K562 (cell line): ENCODE measurements around the gene GYG2. TPM values are rescaled to one million over a fixed set of nuclear protein-coding genes. Genes with fewer than 3 reads are reported as not detected.
"Not testable (repeated sequence)": the region's sequence is repeated elsewhere in the genome, so short reads cannot be mapped to it uniquely, and the experiment has no call there.

Experiments
- ATAC-seq: fragments of 200-7000 bp; cut with Tn5 transposase; 3 replicates; pipeline ENCODE4 v1.9.1; 2020; ENCODE audit warnings: moderate library complexity
- BruUV-seq: library from RNA; stranded (reverse); fragments of 400-500 nt; replicated peaks from 2 replicates; lab custom pipeline; 2021; lab: Mats Ljungman, UMichigan
- CTCF ChIA-PET: fragments of 300-600 bp; formaldehyde crosslinking; extraction: SDS; loops from one replicate; lab custom pipeline; 2021; ENCODE audit warnings: low intra/inter-chr PET ratio; lab: Yijun Ruan, JAX
- POLR2A ChIA-PET: fragments of 300-600, 350-650 bp; sonication (Branson Sonifier 250); formaldehyde crosslinking; extraction: SDS; loops from one replicate; lab custom pipeline; 2021; ENCODE audit warnings: antibody characterized with exemption, inconsistent platforms; lab: Yijun Ruan, JAX
- DNase-seq, 4 experiments: peaks; one replicate each; pipeline versions ENCODE4 v3.0.0 to v3.0.0-alpha.2; 2011 to 2018; ENCODE audit warnings: low spot score in 3 of 4, mixed read lengths in 3 of 4; ENCODE audit errors: extremely low read depth in 1 of 4
- FAIRE-seq: peaks from 2 replicates; lab custom pipeline; 2011; peaks lifted over from hg19 to GRCh38; lab: Jason Lieb, UNC
- H2AFZ ChIP-seq: 2 replicates; pipeline ENCODE4 v1.6.0; 2011; ENCODE audit warnings: low read depth, low read length, control low read depth, inconsistent platforms
- H3K27ac ChIP-seq: fragments of 200-600 bp; 3 replicates; pipeline ENCODE4 v1.8.0; 2011; ENCODE audit warnings: low read depth, mild to moderate bottlenecking, control low read depth, inconsistent platforms, low read length, moderate library complexity, mixed read lengths; ENCODE audit errors: extremely low read depth
- H3K27me3 ChIP-seq, 2 experiments: fragments of 300-600 bp in 1 of 2; 2 replicates in 1 of 2; 3 replicates in 1 of 2; pipeline versions ENCODE4 v1.6.0 to v1.8.0; 2011; ENCODE audit warnings: inconsistent platforms in 2 of 2, low read length in 2 of 2, mild to moderate bottlenecking in 1 of 2, mixed read lengths in 1 of 2, moderate library complexity in 1 of 2; ENCODE audit not compliant: control insufficient read depth in 2 of 2, insufficient read depth in 2 of 2
- H3K36me3 ChIP-seq: fragments of 300-600 bp; 3 replicates; pipeline ENCODE4 v1.8.0; 2011; ENCODE audit warnings: mild to moderate bottlenecking, low read length, inconsistent platforms; ENCODE audit not compliant: control insufficient read depth, insufficient read depth
- H3K4me1 ChIP-seq, 2 experiments: fragments of 200-600 bp in 1 of 2; replicated peaks in 1 of 2; 2 replicates in 1 of 2; 3 replicates in 1 of 2; pipeline versions ENCODE4 v1.5.1 to v1.8.0; 2011; ENCODE audit warnings: inconsistent platforms in 2 of 2, low read length in 2 of 2, mild to moderate bottlenecking in 1 of 2, mixed read lengths in 1 of 2, moderate library complexity in 1 of 2; ENCODE audit not compliant: control insufficient read depth in 2 of 2, insufficient read depth in 2 of 2
- H3K4me2 ChIP-seq: 2 replicates; pipeline ENCODE4 v1.6.1; 2011; ENCODE audit warnings: low read length, control low read depth, inconsistent platforms, mixed read lengths; ENCODE audit not compliant: insufficient read depth
- H3K4me3 ChIP-seq: fragments of 200-600 bp; sonication (generic), shearing (Covaris generic); 2 replicates; pipeline ENCODE4 v1.5.1; 2016; ENCODE audit warnings: control low read depth, inconsistent platforms
- H3K79me2 ChIP-seq: fragments of 200-600 bp; 3 replicates; pipeline ENCODE4 v1.8.0; 2011; ENCODE audit warnings: low read length, inconsistent platforms; ENCODE audit not compliant: control insufficient read depth, insufficient read depth
- H3K9ac ChIP-seq, 2 experiments: 2 replicates each; pipeline versions ENCODE4 v1.6.0 to v1.6.1; 2011; ENCODE audit warnings: low read depth in 2 of 2, low read length in 2 of 2, control low read depth in 1 of 2, inconsistent platforms in 1 of 2, mild to moderate bottlenecking in 1 of 2, mixed read lengths in 1 of 2; ENCODE audit not compliant: insufficient read depth in 1 of 2
- H3K9me1 ChIP-seq: one replicate; pipeline ENCODE4 v1.6.0; 2011; ENCODE audit warnings: inconsistent platforms, mild to moderate bottlenecking, low read length, moderate library complexity; ENCODE audit not compliant: control insufficient read depth, insufficient read depth
- H3K9me3 ChIP-seq: replicated peaks from 2 replicates; pipeline ENCODE4 v1.5.1; 2011; ENCODE audit warnings: low read depth, low read length, inconsistent platforms; ENCODE audit not compliant: control insufficient read depth, insufficient read depth
- H4K20me1 ChIP-seq: replicated peaks from 2 replicates; pipeline ENCODE4 v1.6.1; 2011; ENCODE audit warnings: low read length, inconsistent platforms, mixed read lengths; ENCODE audit not compliant: control insufficient read depth, insufficient read depth
- ATF3 ChIP-seq, 2 experiments: fragments of 450-650 bp in 1 of 2; sonication (generic) in 1 of 2; formaldehyde crosslinking in 1 of 2; IDR thresholded peaks in 1 of 2; conservative IDR thresholded peaks in 1 of 2; 2 replicates each; pipeline versions ENCODE4 v1.6.1 to v1.8.1; 2016 to 2023; ENCODE audit warnings: mild to moderate bottlenecking in 2 of 2, moderate library complexity in 2 of 2, inconsistent platforms in 1 of 2, missing genetic modification reagents in 1 of 2
- CXXC5 ChIP-seq: fragments of 250-450 bp; sonication (Bioruptor Pico); IDR thresholded peaks from 2 replicates; pipeline ENCODE4 v1.8.0; 2022; ENCODE audit warnings: inconsistent platforms, mild to moderate bottlenecking, moderate library complexity
- ETV1 ChIP-seq: fragments of 450-650 bp; conservative IDR thresholded peaks from 2 replicates; pipeline ENCODE4 v1.6.1; 2016; ENCODE audit warnings: missing genetic modification characterization, control low read depth, low read depth, missing compliant biosample characterization
- ETV5 ChIP-seq: sonication (generic); formaldehyde crosslinking; IDR thresholded peaks from 2 replicates; pipeline ENCODE4 v1.4.0; 2020; ENCODE audit warnings: low read depth, mild to moderate bottlenecking, missing genetic modification reagents
- HDAC1 ChIP-seq, 2 experiments: fragments of 450-650 bp; IDR thresholded peaks; 2 replicates each; pipeline ENCODE4 v1.6.1; 2016 to 2017; ENCODE audit warnings: inconsistent platforms in 1 of 2, mild to moderate bottlenecking in 1 of 2, moderate library complexity in 1 of 2
- HDAC2 ChIP-seq: fragments of 450-650 bp; IDR thresholded peaks from 2 replicates; pipeline ENCODE4 v1.6.1; 2016; ENCODE audit warnings: mild to moderate bottlenecking
- HMBOX1 ChIP-seq: sonication (generic); IDR thresholded peaks from 2 replicates; pipeline ENCODE4 v1.6.1; 2016
- NR2C2 ChIP-seq, 2 experiments: fragments of 200-800 bp in 1 of 2; sonication (Bioruptor generic) in 1 of 2; sonication (generic) in 1 of 2; formaldehyde crosslinking in 1 of 2; IDR thresholded peaks; 2 replicates each; pipeline versions ENCODE4 v1.6.1 to v1.8.0; 2016 to 2022; ENCODE audit warnings: mild to moderate bottlenecking in 1 of 2, missing compliant biosample characterization in 1 of 2, missing genetic modification characterization in 1 of 2, missing genetic modification reagents in 1 of 2
- PHF21A ChIP-seq: fragments of 450-650 bp; IDR thresholded peaks from 2 replicates; pipeline ENCODE4 v1.6.1; 2017; ENCODE audit warnings: low read depth, borderline replicate concordance
- RCOR1 ChIP-seq, 2 experiments: IDR thresholded peaks; 2 replicates each; pipeline ENCODE4 v1.6.1; 2012; ENCODE audit warnings: low read depth in 2 of 2, low read length in 2 of 2, borderline replicate concordance in 1 of 2, improper control_type of control experiment in 1 of 2
- TAL1 ChIP-seq: fragments of 450-650 bp; IDR thresholded peaks from 2 replicates; pipeline ENCODE4 v1.6.1; 2016; ENCODE audit warnings: mild to moderate bottlenecking
- TCF3 ChIP-seq: sonication (generic); formaldehyde crosslinking; IDR thresholded peaks from 2 replicates; pipeline ENCODE4 v1.4.0; 2020; ENCODE audit warnings: mild to moderate bottlenecking, missing genetic modification reagents
- THAP12 ChIP-seq: fragments of 250-450 bp; sonication (Bioruptor Pico); IDR thresholded peaks from 2 replicates; pipeline ENCODE4 v1.9.0; 2021; ENCODE audit warnings: mild to moderate bottlenecking, inconsistent platforms
- WGBS: fragments of 100-300 bp; shearing (Covaris generic); methylation state at CpG from one replicate; pipeline ENCODE4 v1.1.6; 2016; ENCODE audit warnings: low coverage, mixed read lengths; ENCODE audit not compliant: insufficient coverage; ENCODE audit errors: missing lambda C conversion rate; 5-methylcytosine and 5-hydroxymethylcytosine counted together
- in situ Hi-C: fragments of 300-500 bp; cut with MboI; formaldehyde crosslinking; loops from 4 replicates; pipeline ENCODE4 v1.15.0; 2018; ENCODE audit warnings: inconsistent platforms, mixed read lengths
- intact Hi-C: fragments of 100-400 bp; cut with micrococcal nuclease; formaldehyde crosslinking; loops from 2 replicates; pipeline ENCODE4 v1.14.2; 2022
- polyA plus RNA-seq, 8 experiments: library from polyadenylated mRNA; depleted of rRNA in 4 of 8; stranded (reverse) in 5 of 8; unstranded in 3 of 8; fragments of >200 nt; fragmentation: Nextera tagmentation in 2 of 8; fragmentation: Illumina TruSeq in 1 of 8; extraction: Ambion mirVana in 2 of 8; extraction: Trizol in 1 of 8; gene quantifications; 2 replicates each; pipeline versions ENCODE4 v1.2.1 to v1.2.3, GENCODE V29; 2011 to 2014; ENCODE audit warnings: inconsistent platforms in 1 of 8, missing spikeins in 1 of 8
- total RNA-seq, 7 experiments: library from RNA; depleted of rRNA in 6 of 7; stranded (reverse); fragments of >200 nt in 6 of 7; fragmentation: Illumina TruSeq in 2 of 7; extraction: Trizol in 2 of 7; gene quantifications; 2 replicates each; pipeline versions ENCODE4 v1.2.1 to v1.2.3, GENCODE V29; 2011 to 2021; ENCODE audit warnings: low replicate concordance in 1 of 7

GYG2 gene
- total and polyA plus RNA-seq, 9 of the 15 experiments (the other 6 are each of a cell fraction or from before 2014, with no cell fraction given), result 0.24 to 4.4 (median 2.9) TPM

GRCh38 chrX:2897311-2897689 is 68.6 kb downstream of the GYG2 start (continued):
- no peak for TF ChIP-seq NR2C2 (CRISPR knock-in tag; IDR thresholded peaks at IDR 0.05)
- TF ChIP-seq NR2C2 (tag; IDR thresholded peaks at IDR 0.05), result peak; percentile 9; the same call in 1 of the 2 replicates
- no peak for TF ChIP-seq THAP12 (CRISPR knock-in tag)

GRCh38 chrX:2897690-2898623 is 69.2 kb downstream of the GYG2 start:
- H2AFZ ChIP-seq; H3K36me3 ChIP-seq; H3K9me1 ChIP-seq; H3K27me3 ChIP-seq; H3K79me2 ChIP-seq; intact Hi-C loops; BruUV-seq; H4K20me1 ChIP-seq; H3K4me3 ChIP-seq; H3K9me3 ChIP-seq; H3K27ac ChIP-seq; POLR2A ChIA-PET; CTCF ChIA-PET; TF ChIP-seq ATF3 (CRISPR knock-in tag; conservative IDR thresholded peaks at IDR 0.05): not testable (repeated sequence)
- in situ Hi-C loops, result loop anchor here (25.0 kb wide), 1 partner anchor 739 kb away; no protein-coding TSS in a partner anchor
- H3K9ac ChIP-seq, result peak overlapping the region in 1 of 2 experiments; percentile 35; a peak in 1 of 4 replicates
- 11% methylated on average over 21 of the region's 22 CpGs for WGBS
- H3K4me2 ChIP-seq, result peak overlapping the region; percentile 7; the same call in 1 of the 2 replicates
- peak; percentile 80 for FAIRE-seq
- peak; percentile 95 for ATAC-seq
- peak; percentile 28 to 79 (median 46) for DNase-seq
- peaks cover 6 to 15% of the 10 kb centered on the region in 2 experiments; a peak in 4 of 5 replicates for H3K4me1 ChIP-seq
- TF ChIP-seq TCF3 (CRISPR knock-in tag) (peak; percentile 56), PHF21A (peak; percentile 70; the same call in 1 of the 2 replicates), CXXC5 (CRISPR knock-in tag) (peak; percentile 65), HDAC1 (IDR thresholded peaks at IDR 0.05) (peak in 1 of 2 experiments; percentile 79; a peak in 2 of 4 replicates), HMBOX1 (peak; percentile 76), ETV5 (CRISPR knock-in tag) (0 out of 2 replicates have a peak, but pooled peaks have one; percentile 30), RCOR1 (IDR thresholded peaks at IDR 0.05; ENCODE audit: borderline replicate concordance in 1 of 2, low read depth in 2 of 2, low read length in 2 of 2) (peak in 1 of 2 experiments; percentile 98; a peak in 2 of 4 replicates), ATF3 (IDR thresholded peaks at IDR 0.05) (peak; percentile 50; the same call in 1 of the 2 replicates), HDAC2 (peak; percentile 79), ETV1 (tag) (peak; percentile 56), TAL1 (peak; percentile 22; the same call in 1 of the 2 replicates)
